HEK293 (cell line): ENCODE results near the gene ECHDC1.

ENCODE experiments used
- CTCF ChIA-PET: fragments of 350-600 bp; formaldehyde crosslinking; extraction: SDS; loops from one replicate; lab custom pipeline; 2021; ENCODE audit warnings: antibody characterized with exemption; lab: Yijun Ruan, JAX
- POLR2A ChIA-PET: fragments of 300-600 bp; formaldehyde crosslinking; extraction: SDS; loops from one replicate; lab custom pipeline; 2020; ENCODE audit warnings: antibody characterized with exemption, inconsistent platforms; lab: Yijun Ruan, JAX
- H3K27ac ChIP-seq: fragments of 200-500 bp; sonication (Bioruptor generic); 2 replicates; pipeline ENCODE4 v1.5.1; 2014; ENCODE audit warnings: low read depth, low read length, control low read depth, inconsistent platforms; ENCODE audit errors: extremely low read depth
- H3K36me3 ChIP-seq, 2 experiments: fragments of 200-500 bp in 1 of 2; sonication (Bioruptor generic) in 1 of 2; 1 replicate in 1 of 2; 2 replicates in 1 of 2; pipeline ENCODE4 v1.5.1; 2014 to 2017; ENCODE audit warnings: inconsistent platforms in 2 of 2, low read length in 2 of 2; ENCODE audit not compliant: control insufficient read depth in 2 of 2, insufficient read depth in 1 of 2
- H3K4me1 ChIP-seq: fragments of 200-500 bp; sonication (Bioruptor generic); 2 replicates; pipeline ENCODE4 v1.5.1; 2014; ENCODE audit warnings: mild to moderate bottlenecking, low read length, inconsistent platforms; ENCODE audit not compliant: control insufficient read depth, insufficient read depth
- H3K4me3 ChIP-seq: 2 replicates; pipeline ENCODE4 v1.5.1; 2011; ENCODE audit warnings: low read depth, mild to moderate bottlenecking, control low read depth, low read length, moderate library complexity
- H3K9me3 ChIP-seq: fragments of 200-500 bp; sonication (Bioruptor generic); 2 replicates; pipeline ENCODE4 v1.5.1; 2014; ENCODE audit warnings: low read depth, low read length, inconsistent platforms; ENCODE audit not compliant: control insufficient read depth, insufficient read depth
- BCL11B ChIP-seq: fragments of 450-650 bp; formaldehyde crosslinking; IDR thresholded peaks from 2 replicates; pipeline ENCODE4 v1.5.1; 2016; ENCODE audit warnings: low read depth, missing biosample characterization, missing genetic modification characterization
- FEZF1 ChIP-seq: fragments of 450-650 bp; formaldehyde crosslinking; IDR thresholded peaks from 2 replicates; pipeline ENCODE4 v1.5.1; 2016; ENCODE audit warnings: missing biosample characterization, missing genetic modification characterization
- IKZF3 ChIP-seq: fragments of 450-650 bp; IDR thresholded peaks from 2 replicates; pipeline ENCODE4 v1.5.0; 2018; ENCODE audit warnings: missing biosample characterization, mild to moderate bottlenecking, missing genetic modification characterization, moderate library complexity
- MEIS1 ChIP-seq: sonication (generic); formaldehyde crosslinking; IDR thresholded peaks from 2 replicates; pipeline ENCODE4 v1.8.1; 2022; ENCODE audit warnings: missing genetic modification reagents, mild to moderate bottlenecking, borderline replicate concordance
- OSR2 ChIP-seq: fragments of 450-650 bp; formaldehyde crosslinking; IDR thresholded peaks from 2 replicates; pipeline ENCODE4 v1.5.1; 2016; ENCODE audit warnings: missing biosample characterization, missing genetic modification characterization
- SETDB1 ChIP-seq: IDR thresholded peaks from one replicate; pipeline ENCODE4 v1.6.1; 2017; ENCODE audit warnings: mild to moderate bottlenecking, low read length, moderate library complexity, mixed read lengths; ENCODE audit not compliant: insufficient read length
- SP3 ChIP-seq: fragments of 450-650 bp; formaldehyde crosslinking; IDR thresholded peaks from 2 replicates; pipeline ENCODE4 v1.5.1; 2016; ENCODE audit warnings: missing biosample characterization, missing genetic modification characterization
- ZFP37 ChIP-seq: fragments of 450-650 bp; formaldehyde crosslinking; IDR thresholded peaks from 2 replicates; pipeline ENCODE4 v1.5.1; 2016; ENCODE audit warnings: missing biosample characterization, missing genetic modification characterization
- ZIC2 ChIP-seq: fragments of 450-650 bp; formaldehyde crosslinking; IDR thresholded peaks from 2 replicates; pipeline ENCODE4 v1.5.1; 2016; ENCODE audit warnings: missing biosample characterization, missing genetic modification characterization
- ZNF146 ChIP-seq: fragments of 450-650 bp; formaldehyde crosslinking; IDR thresholded peaks from 2 replicates; pipeline ENCODE4 v1.5.1; 2016; ENCODE audit warnings: missing biosample characterization, missing genetic modification characterization
- ZNF169 ChIP-seq: fragments of 450-650 bp; formaldehyde crosslinking; IDR thresholded peaks from 2 replicates; pipeline ENCODE4 v1.5.1; 2016; ENCODE audit warnings: missing biosample characterization, missing genetic modification characterization
- ZNF175 ChIP-seq: fragments of 450-650 bp; formaldehyde crosslinking; IDR thresholded peaks from 2 replicates; pipeline ENCODE4 v1.5.1; 2016; ENCODE audit warnings: missing biosample characterization, missing genetic modification characterization
- ZNF211 ChIP-seq: fragments of 450-650 bp; formaldehyde crosslinking; IDR thresholded peaks from 2 replicates; pipeline ENCODE4 v1.5.1; 2016; ENCODE audit warnings: low read depth, missing biosample characterization, missing genetic modification characterization
- ZNF335 ChIP-seq: fragments of 450-650 bp; formaldehyde crosslinking; conservative IDR thresholded peaks from 2 replicates; pipeline ENCODE4 v1.5.1; 2016; ENCODE audit warnings: missing biosample characterization, missing genetic modification characterization
- ZNF354C ChIP-seq: fragments of 450-650 bp; formaldehyde crosslinking; IDR thresholded peaks from 2 replicates; pipeline ENCODE4 v1.5.1; 2016; ENCODE audit warnings: missing biosample characterization, missing genetic modification characterization, low read depth, borderline replicate concordance
- ZNF514 ChIP-seq: fragments of 450-650 bp; formaldehyde crosslinking; IDR thresholded peaks from 2 replicates; pipeline ENCODE4 v1.5.1; 2016; ENCODE audit warnings: missing biosample characterization, missing genetic modification characterization
- ZNF596 ChIP-seq: fragments of 450-650 bp; IDR thresholded peaks from 2 replicates; pipeline ENCODE4 v1.5.0; 2018; ENCODE audit warnings: missing biosample characterization, mild to moderate bottlenecking, missing genetic modification characterization, moderate library complexity
- ZNF623 ChIP-seq: fragments of 450-650 bp; formaldehyde crosslinking; IDR thresholded peaks from 2 replicates; pipeline ENCODE4 v1.5.1; 2016; ENCODE audit warnings: missing biosample characterization, missing genetic modification characterization
- ZNF626 ChIP-seq: fragments of 450-650 bp; sonication (Bioruptor Pico); formaldehyde crosslinking; IDR thresholded peaks from 2 replicates; pipeline ENCODE4 v1.5.1; 2018; ENCODE audit warnings: missing biosample characterization, missing genetic modification characterization, inconsistent platforms
- ZNF654 ChIP-seq: fragments of 450-650 bp; formaldehyde crosslinking; IDR thresholded peaks from 2 replicates; pipeline ENCODE4 v1.5.1; 2016; ENCODE audit warnings: low read depth, missing biosample characterization, missing genetic modification characterization
- ZNF701 ChIP-seq: fragments of 450-650 bp; formaldehyde crosslinking; IDR thresholded peaks from 2 replicates; pipeline ENCODE4 v1.5.1; 2016; ENCODE audit warnings: missing biosample characterization, missing genetic modification characterization
- ZNF76 ChIP-seq: fragments of 450-650 bp; formaldehyde crosslinking; IDR thresholded peaks from 2 replicates; pipeline ENCODE4; 2016; ENCODE audit warnings: low read depth, missing biosample characterization, missing genetic modification characterization, borderline replicate concordance
- ZNF768 ChIP-seq: fragments of 450-650 bp; formaldehyde crosslinking; IDR thresholded peaks from 2 replicates; pipeline ENCODE4 v1.5.1; 2018; ENCODE audit warnings: missing biosample characterization, mild to moderate bottlenecking, missing genetic modification characterization
- ZSCAN23 ChIP-seq: fragments of 450-650 bp; formaldehyde crosslinking; IDR thresholded peaks from 2 replicates; pipeline ENCODE4 v1.5.1; 2016; ENCODE audit warnings: missing biosample characterization, missing genetic modification characterization
- TF ChIP-seq, protein P1 (sequence below): fragments of 450-650 bp; formaldehyde crosslinking; IDR thresholded peaks from 2 replicates; pipeline ENCODE4 v1.5.1; 2017; ENCODE audit warnings: missing biosample characterization, missing genetic modification characterization
- TF ChIP-seq, protein P2 (sequence below): fragments of 450-650 bp; formaldehyde crosslinking; IDR thresholded peaks from 2 replicates; pipeline ENCODE4 v1.5.1; 2017; ENCODE audit warnings: missing biosample characterization, mild to moderate bottlenecking, missing genetic modification characterization, moderate library complexity

Gene ECHDC1

DNA sequence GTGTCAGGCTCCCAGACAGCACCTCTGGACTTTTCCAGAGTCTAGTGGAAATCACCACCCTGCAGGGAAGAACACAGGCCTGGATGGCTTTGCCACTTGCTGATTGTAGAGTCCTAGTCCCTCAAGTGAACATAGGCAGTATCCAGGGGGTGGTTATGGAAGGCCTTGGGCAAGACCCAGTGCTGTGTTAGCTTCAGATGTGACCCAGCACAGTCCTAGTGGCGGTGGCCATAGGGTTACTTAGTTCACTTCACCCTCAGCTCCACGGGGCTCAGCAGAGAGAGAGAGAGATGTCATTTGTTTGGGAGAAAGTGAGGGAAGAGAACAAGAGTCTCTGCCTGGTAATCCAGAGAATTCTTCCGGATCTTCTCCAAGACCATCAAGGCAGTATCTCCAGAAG lies 39.5 kb downstream of the ECHDC1 start (continued):
- TF ChIP-seq ZNF354C (tag by site-specific recombination) (no peak), ZNF596 (tag by site-specific recombination) (no peak)

GRCh38 chr6:127302728-127303660 lies 40.4 kb downstream of the ECHDC1 start:
- no peaks in the 10 kb centered on the region; the same call in 1 of the 2 replicates for H3K9me3 ChIP-seq
- ChIA-PET CTCF (interaction anchor here (0.5 to 5.5 kb wide), 25 partner anchors 9 to 1540 kb away, joined by 3 to 32 read pairs (median 3); no protein-coding TSS in a partner anchor), POLR2A (no interaction called here)
- H3K4me1 ChIP-seq = no peaks in the 10 kb centered on the region
- no peak overlapping the region for H3K4me3 ChIP-seq
- no peak overlapping the region for H3K27ac ChIP-seq
- H3K36me3 ChIP-seq = peaks cover 12% of the 10 kb centered on the region in 2 experiments; a peak in 2 of 3 replicates
- TF ChIP-seq ZNF654 (tag by site-specific recombination) (peak; percentile 68), ZFP37 (tag by site-specific recombination) (no peak)

DNA sequence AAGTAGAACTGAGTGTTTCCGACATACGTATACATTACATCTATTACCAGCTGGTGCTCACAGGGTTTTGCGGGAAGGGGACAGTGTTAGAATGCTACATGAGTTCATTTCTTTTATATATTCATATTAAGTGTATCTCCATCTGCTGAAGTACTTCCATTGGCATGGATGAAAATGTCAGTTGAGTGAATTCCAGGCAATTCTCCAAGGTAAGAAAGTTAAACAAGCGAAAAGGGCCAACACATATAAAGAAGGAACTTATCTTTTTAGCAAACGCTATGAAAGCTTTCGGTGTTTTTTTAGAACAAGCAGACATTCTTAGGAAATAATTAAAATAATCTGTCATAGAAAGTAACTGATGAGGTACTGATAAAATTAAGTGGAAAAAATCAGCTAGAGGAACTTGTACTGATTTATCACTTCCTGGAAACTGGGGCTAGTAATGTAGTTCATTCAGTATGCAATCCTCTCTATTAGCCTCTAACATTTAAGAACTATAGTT lies 42.2 kb downstream of the ECHDC1 start:
- ChIA-PET POLR2A (interaction anchor here (0.6 kb wide), 1 partner anchor 47 kb away, joined by 3 read pairs; no protein-coding TSS in a partner anchor), CTCF (interaction anchor here (0.6 to 5.5 kb wide), 12 partner anchors 10 to 499 kb away, joined by 3 to 28 read pairs (median 5); no protein-coding TSS in a partner anchor)
- peaks cover 13 to 22% of the 10 kb centered on the region in 2 experiments; a peak in 2 of 3 replicates for H3K36me3 ChIP-seq

GRCh38 chr6:127300411-127300810 lies 43.0 kb downstream of the ECHDC1 start:
- TF ChIP-seq ZNF654 (tag by site-specific recombination) = no peak
- TF ChIP-seq ZIC2 = no peak
- no peak for TF ChIP-seq ZNF76
- TF ChIP-seq FEZF1 = no peak
- no peak for TF ChIP-seq ZSCAN23 (tag by site-specific recombination)
- no peak for TF ChIP-seq ZFP37 (tag by site-specific recombination)
- TF ChIP-seq BCL11B (tag by site-specific recombination) = no peak
- TF ChIP-seq ZNF514 = no peak
- TF ChIP-seq ZNF169 (tag by site-specific recombination) = no peak
- TF ChIP-seq ZNF701 (tag by site-specific recombination) = no peak
- TF ChIP-seq ZNF175 (tag by site-specific recombination) = no peak
- TF ChIP-seq, protein P1, sequence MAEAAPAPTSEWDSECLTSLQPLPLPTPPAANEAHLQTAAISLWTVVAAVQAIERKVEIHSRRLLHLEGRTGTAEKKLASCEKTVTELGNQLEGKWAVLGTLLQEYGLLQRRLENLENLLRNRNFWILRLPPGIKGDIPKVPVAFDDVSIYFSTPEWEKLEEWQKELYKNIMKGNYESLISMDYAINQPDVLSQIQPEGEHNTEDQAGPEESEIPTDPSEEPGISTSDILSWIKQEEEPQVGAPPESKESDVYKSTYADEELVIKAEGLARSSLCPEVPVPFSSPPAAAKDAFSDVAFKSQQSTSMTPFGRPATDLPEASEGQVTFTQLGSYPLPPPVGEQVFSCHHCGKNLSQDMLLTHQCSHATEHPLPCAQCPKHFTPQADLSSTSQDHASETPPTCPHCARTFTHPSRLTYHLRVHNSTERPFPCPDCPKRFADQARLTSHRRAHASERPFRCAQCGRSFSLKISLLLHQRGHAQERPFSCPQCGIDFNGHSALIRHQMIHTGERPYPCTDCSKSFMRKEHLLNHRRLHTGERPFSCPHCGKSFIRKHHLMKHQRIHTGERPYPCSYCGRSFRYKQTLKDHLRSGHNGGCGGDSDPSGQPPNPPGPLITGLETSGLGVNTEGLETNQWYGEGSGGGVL (tag by site-specific recombination) = no peak
- TF ChIP-seq SETDB1 = no peak
- TF ChIP-seq SP3 (tag by site-specific recombination) = no peak
- Histone ChIP-seq H3K4me1 (no peaks in the 10 kb centered on the region), H3K27ac (no peak overlapping the region), H3K9me3 (no peaks in the 10 kb centered on the region), H3K4me3 (no peak overlapping the region), H3K36me3 (peaks cover 16 to 27% of the 10 kb centered on the region in 2 experiments; a peak in 2 of 3 replicates)
- ChIA-PET POLR2A (interaction anchor here (0.6 kb wide), 1 partner anchor 48 kb away, joined by 3 read pairs; no protein-coding TSS in a partner anchor), CTCF (interaction anchor here (1.2 to 5.5 kb wide), 5 partner anchors 16 to 239 kb away, joined by 3 to 28 read pairs (median 6); no protein-coding TSS in a partner anchor)

More for the DNA sequence above, 42.2 kb downstream of the ECHDC1 start:
- no peak overlapping the region for H3K4me3 ChIP-seq
- no peaks in the 10 kb centered on the region for H3K4me1 ChIP-seq
- no peaks in the 10 kb centered on the region for H3K9me3 ChIP-seq
- TF ChIP-seq IKZF3 (no peak), ZNF623 (no peak), OSR2 (tag by site-specific recombination) (no peak), ZNF146 (no peak), ZNF626 (tag by site-specific recombination) (no peak), MEIS1 (no peak), ZNF768 (tag by site-specific recombination) (no peak), ZNF211 (no peak), ZNF335 (tag by site-specific recombination) (no peak), ZSCAN23 (tag by site-specific recombination) (no peak)
- TF ChIP-seq, protein P2, sequence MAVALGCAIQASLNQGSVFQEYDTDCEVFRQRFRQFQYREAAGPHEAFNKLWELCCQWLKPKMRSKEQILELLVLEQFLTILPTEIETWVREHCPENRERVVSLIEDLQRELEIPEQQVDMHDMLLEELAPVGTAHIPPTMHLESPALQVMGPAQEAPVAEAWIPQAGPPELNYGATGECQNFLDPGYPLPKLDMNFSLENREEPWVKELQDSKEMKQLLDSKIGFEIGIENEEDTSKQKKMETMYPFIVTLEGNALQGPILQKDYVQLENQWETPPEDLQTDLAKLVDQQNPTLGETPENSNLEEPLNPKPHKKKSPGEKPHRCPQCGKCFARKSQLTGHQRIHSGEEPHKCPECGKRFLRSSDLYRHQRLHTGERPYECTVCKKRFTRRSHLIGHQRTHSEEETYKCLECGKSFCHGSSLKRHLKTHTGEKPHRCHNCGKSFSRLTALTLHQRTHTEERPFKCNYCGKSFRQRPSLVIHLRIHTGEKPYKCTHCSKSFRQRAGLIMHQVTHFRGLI (tag by site-specific recombination) = no peak
- no peak overlapping the region for H3K27ac ChIP-seq
